OCI-LY1 (cell line): ENCODE measurements around the gene UTP4.
A peak's percentile ranks its signal among the peaks of the same experiment; 100 is the strongest.

ENCODE experiments used
- H2AFZ ChIP-seq: fragments of 200-600 bp; sonication (generic), shearing (Covaris generic); 2 replicates; pipeline ENCODE4 v1.6.0; 2014; ENCODE audit warnings: antibody characterized with exemption, mild to moderate bottlenecking, low read length
- H3F3A ChIP-seq: fragments of 200-600 bp; sonication (generic), shearing (Covaris generic); 2 replicates; pipeline ENCODE4 v1.6.0; 2014; ENCODE audit warnings: mild to moderate bottlenecking, antibody characterized with exemption, low read length, moderate library complexity; ENCODE audit not compliant: insufficient read depth
- H3K27ac ChIP-seq: fragments of 200-600 bp; sonication (generic); 2 replicates; pipeline ENCODE4 v1.5.1; 2014; ENCODE audit warnings: low read length, mixed run types, mild to moderate bottlenecking, low read depth; ENCODE audit not compliant: poor library complexity, severe bottlenecking
- H3K27me3 ChIP-seq: fragments of 200-600 bp; sonication (generic); 2 replicates; pipeline ENCODE4 v1.6.0; 2014; ENCODE audit warnings: antibody characterized with exemption, mild to moderate bottlenecking, low read length, moderate library complexity; ENCODE audit not compliant: insufficient read depth
- H3K36me3 ChIP-seq: fragments of 200-600 bp; sonication (generic); 2 replicates; pipeline ENCODE4 v1.6.1; 2014; ENCODE audit warnings: mild to moderate bottlenecking, antibody characterized with exemption, low read length, moderate library complexity, mixed read lengths; ENCODE audit not compliant: insufficient read depth
- H3K4me1 ChIP-seq: fragments of 200-600 bp; sonication (generic); 2 replicates; pipeline ENCODE4 v1.5.1; 2014; ENCODE audit warnings: mild to moderate bottlenecking, low read length, moderate library complexity; ENCODE audit not compliant: insufficient read depth, severe bottlenecking
- H3K4me2 ChIP-seq: fragments of 200-600 bp; sonication (generic), shearing (Covaris generic); 2 replicates; pipeline ENCODE4 v1.6.1; 2014; ENCODE audit warnings: low read length
- H3K4me3 ChIP-seq: fragments of 200-600 bp; sonication (generic); 2 replicates; pipeline ENCODE4 v1.5.1; 2014; ENCODE audit warnings: low read length, low read depth, mild to moderate bottlenecking, mixed read lengths; ENCODE audit not compliant: poor library complexity, severe bottlenecking
- H3K79me2 ChIP-seq: fragments of 200-600 bp; shearing (Covaris generic); 2 replicates; pipeline ENCODE4 v1.6.1; 2016; ENCODE audit warnings: mixed run types, low read length, mixed read lengths; ENCODE audit not compliant: insufficient read depth
- H3K9ac ChIP-seq: fragments of 200-600 bp; sonication (generic), shearing (Covaris generic); 2 replicates; pipeline ENCODE4 v1.6.1; 2014; ENCODE audit warnings: mild to moderate bottlenecking, low read length, mixed read lengths
- H3K9me2 ChIP-seq: fragments of 200-600 bp; sonication (generic), shearing (Covaris generic); 2 replicates; pipeline ENCODE4 v1.6.1; 2014; ENCODE audit warnings: low read depth, mild to moderate bottlenecking, low read length, mixed read lengths
- H3K9me3 ChIP-seq: fragments of 200-600 bp; shearing (Covaris generic); 2 replicates; pipeline ENCODE4 v1.6.1; 2014; ENCODE audit warnings: low read length, mixed read lengths
- H4K20me1 ChIP-seq: fragments of 200-600 bp; sonication (generic), shearing (Covaris generic); 2 replicates; pipeline ENCODE4 v1.6.0; 2016; ENCODE audit warnings: mild to moderate bottlenecking, low read length; ENCODE audit not compliant: insufficient read depth
- EZH2 ChIP-seq: fragments of 200-600 bp; sonication (generic), shearing (Covaris generic); IDR thresholded peaks from 2 replicates; pipeline ENCODE4 v1.8.0; 2017; ENCODE audit warnings: borderline replicate concordance, mixed run types, mild to moderate bottlenecking, antibody characterized with exemption, low read length, moderate library complexity, mixed read lengths
- TF ChIP-seq, protein P1 (sequence below): fragments of 200-600 bp; sonication (generic), shearing (Covaris generic); IDR thresholded peaks from 2 replicates; pipeline ENCODE4 v1.5.1; 2017; ENCODE audit warnings: mild to moderate bottlenecking, antibody characterized with exemption, low read length, moderate library complexity, mixed read lengths

UTP4 gene

DNA sequence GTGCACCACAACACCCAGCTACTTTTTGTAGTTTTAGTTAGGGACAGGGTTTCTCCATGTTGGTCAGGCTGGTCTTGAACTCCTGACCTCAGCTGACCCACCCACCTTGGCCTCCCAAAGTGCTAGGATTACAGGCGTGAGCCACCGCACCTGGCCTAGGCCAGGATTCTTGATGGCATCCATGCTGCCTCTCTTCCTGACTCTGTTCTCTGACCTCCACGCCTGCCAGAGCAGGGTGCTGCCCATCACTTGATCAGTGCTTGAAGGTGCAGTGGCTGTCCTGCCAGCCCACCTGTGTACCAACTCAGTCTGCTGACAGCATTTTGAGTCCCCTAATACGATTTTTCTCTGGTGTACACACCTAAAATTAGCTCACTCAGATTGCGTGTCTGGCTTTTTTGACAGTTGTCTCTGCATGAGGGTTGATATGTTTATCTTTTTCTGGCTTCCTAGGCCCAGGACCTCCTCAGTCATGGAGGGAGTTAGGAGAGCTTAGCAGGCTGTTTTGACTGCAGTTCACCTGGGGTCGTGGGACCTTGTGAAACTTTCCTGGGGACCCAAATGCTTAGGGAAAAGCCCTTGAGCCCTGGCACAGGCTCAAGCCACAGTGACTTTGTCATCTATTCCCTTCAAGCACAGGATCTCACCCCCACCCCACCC, 21.1 kb upstream of the UTP4 start:
- no peak overlapping the region for H3K9ac ChIP-seq
- no peaks in the 10 kb centered on the region for H3K9me3 ChIP-seq
- TF ChIP-seq, protein P1, sequence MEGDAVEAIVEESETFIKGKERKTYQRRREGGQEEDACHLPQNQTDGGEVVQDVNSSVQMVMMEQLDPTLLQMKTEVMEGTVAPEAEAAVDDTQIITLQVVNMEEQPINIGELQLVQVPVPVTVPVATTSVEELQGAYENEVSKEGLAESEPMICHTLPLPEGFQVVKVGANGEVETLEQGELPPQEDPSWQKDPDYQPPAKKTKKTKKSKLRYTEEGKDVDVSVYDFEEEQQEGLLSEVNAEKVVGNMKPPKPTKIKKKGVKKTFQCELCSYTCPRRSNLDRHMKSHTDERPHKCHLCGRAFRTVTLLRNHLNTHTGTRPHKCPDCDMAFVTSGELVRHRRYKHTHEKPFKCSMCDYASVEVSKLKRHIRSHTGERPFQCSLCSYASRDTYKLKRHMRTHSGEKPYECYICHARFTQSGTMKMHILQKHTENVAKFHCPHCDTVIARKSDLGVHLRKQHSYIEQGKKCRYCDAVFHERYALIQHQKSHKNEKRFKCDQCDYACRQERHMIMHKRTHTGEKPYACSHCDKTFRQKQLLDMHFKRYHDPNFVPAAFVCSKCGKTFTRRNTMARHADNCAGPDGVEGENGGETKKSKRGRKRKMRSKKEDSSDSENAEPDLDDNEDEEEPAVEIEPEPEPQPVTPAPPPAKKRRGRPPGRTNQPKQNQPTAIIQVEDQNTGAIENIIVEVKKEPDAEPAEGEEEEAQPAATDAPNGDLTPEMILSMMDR, result no peak
- no peak for TF ChIP-seq EZH2
- H4K20me1 ChIP-seq, result no peaks in the 10 kb centered on the region
- no peak overlapping the region for H2AFZ ChIP-seq
- H3K36me3 ChIP-seq, result peaks cover 13% of the 10 kb centered on the region
- H3K27ac ChIP-seq, result no peak overlapping the region
- H3K9me2 ChIP-seq, result no peaks in the 10 kb centered on the region
- H3K79me2 ChIP-seq, result no peaks in the 10 kb centered on the region
- peaks cover 10% of the 10 kb centered on the region for H3K4me1 ChIP-seq
- peaks cover 10% of the 10 kb centered on the region for H3K27me3 ChIP-seq
- H3K4me3 ChIP-seq, result no peak overlapping the region
- H3K4me2 ChIP-seq, result no peak overlapping the region
- no peaks in the 10 kb centered on the region for H3F3A ChIP-seq

DNA sequence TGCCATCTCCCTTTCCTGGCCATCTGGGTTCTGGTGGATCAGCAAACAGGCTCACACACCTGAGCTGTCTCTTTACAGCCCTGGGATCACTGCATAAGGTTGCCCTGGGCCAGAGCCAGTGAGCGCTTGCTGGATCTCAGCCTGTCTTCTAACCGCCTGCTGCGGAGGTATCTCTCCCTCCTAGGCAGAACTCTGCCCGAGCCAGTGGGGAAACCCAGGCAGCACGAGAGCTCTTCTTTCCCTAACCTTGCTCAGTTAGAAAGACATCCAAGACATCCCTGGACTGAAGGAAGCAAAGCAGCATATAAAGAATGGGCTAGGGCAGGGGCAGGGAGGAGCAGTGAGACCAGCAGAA, 20.6 kb upstream of the UTP4 start:
- Histone ChIP-seq H3K9me3 (no peaks in the 10 kb centered on the region), H3F3A (no peaks in the 10 kb centered on the region), H4K20me1 (no peaks in the 10 kb centered on the region), H2AFZ (no peak overlapping the region), H3K9me2 (no peaks in the 10 kb centered on the region), H3K4me2 (no peak overlapping the region), H3K27ac (no peak overlapping the region), H3K9ac (no peak overlapping the region), H3K79me2 (no peaks in the 10 kb centered on the region), H3K4me1 (peaks cover 6% of the 10 kb centered on the region), H3K27me3 (peaks cover 5% of the 10 kb centered on the region), H3K4me3 (no peak overlapping the region), H3K36me3 (peaks cover 13% of the 10 kb centered on the region)
- TF ChIP-seq, protein P1, result no peak
- no peak for TF ChIP-seq EZH2

DNA sequence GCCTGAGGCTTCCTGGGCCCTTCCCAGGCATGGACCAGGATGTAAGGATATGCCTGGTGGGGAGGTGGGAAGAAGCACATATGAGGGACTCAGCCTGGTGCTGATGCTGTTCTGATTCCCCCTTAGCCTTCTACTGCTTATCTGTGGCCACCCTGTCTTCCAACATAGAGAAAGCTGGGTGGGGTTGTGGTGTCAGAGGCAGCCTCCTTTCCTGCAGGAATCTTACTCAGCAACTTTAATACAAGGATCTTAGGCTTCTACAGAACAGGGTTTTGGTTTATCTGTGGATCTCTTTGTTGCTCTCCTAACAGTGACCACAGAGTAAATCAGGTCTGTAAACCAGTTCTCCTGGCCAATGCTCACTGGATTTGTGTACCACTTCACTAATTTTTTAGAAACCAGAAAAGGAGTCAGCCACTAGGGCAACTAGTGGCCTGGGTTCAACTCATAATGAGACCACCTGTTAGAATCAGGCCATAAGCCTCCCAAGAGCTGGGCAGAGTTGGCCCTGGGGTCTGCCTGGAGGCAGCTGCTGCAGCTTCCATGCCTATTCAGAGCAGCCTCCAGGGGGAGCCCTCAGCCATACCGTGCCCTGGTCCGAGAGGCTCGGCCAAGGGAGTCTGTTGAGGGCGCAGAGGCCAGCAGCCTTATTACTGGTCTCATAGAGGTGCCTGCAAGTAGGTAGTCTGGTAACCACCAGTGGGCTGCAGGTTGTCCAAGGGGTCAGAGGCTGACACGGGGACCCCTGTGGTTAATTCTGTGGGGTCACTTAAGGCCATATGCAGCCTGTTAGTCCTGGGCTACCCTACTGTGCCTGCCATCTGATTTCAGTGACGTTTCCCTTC, 19.9 kb upstream of the UTP4 start:
- Histone ChIP-seq H3K36me3 (peaks cover 15% of the 10 kb centered on the region), H3K4me3 (no peak overlapping the region), H3K27ac (no peak overlapping the region), H3K79me2 (no peaks in the 10 kb centered on the region), H3K4me1 (no peaks in the 10 kb centered on the region), H3F3A (no peaks in the 10 kb centered on the region), H3K9ac (no peak overlapping the region), H4K20me1 (no peaks in the 10 kb centered on the region), H3K4me2 (no peak overlapping the region), H2AFZ (no peak overlapping the region), H3K27me3 (no peaks in the 10 kb centered on the region), H3K9me3 (no peaks in the 10 kb centered on the region), H3K9me2 (no peaks in the 10 kb centered on the region)
- TF ChIP-seq, protein P1, result peak; percentile 84
- TF ChIP-seq EZH2, result no peak
